H1 (cell line): ENCODE measurements around the gene TMEM229B. TPM values are rescaled to one million over a fixed set of nuclear protein-coding genes. Genes with fewer than 3 reads are reported as not detected.
A peak's percentile ranks its signal among the peaks of the same experiment; 100 is the strongest.

ENCODE experiments used
- CTCF ChIA-PET: fragments of 300-600 bp; sonication (Branson Sonifier 250); formaldehyde crosslinking; loops from one replicate; lab custom pipeline; 2021; ENCODE audit not compliant: partially characterized antibody; lab: Charles Lee
- POLR2A ChIA-PET: fragments of 300-600 bp; sonication (Branson Sonifier 250); formaldehyde crosslinking; loops from one replicate; lab custom pipeline; 2021; ENCODE audit warnings: inconsistent platforms; ENCODE audit not compliant: partially characterized antibody; lab: Charles Lee
- DNase-seq, 2 experiments: peaks; one replicate each; pipeline versions ENCODE4 v3.0.0 to v3.0.0-alpha.2; 2010 to 2022; ENCODE audit warnings: low spot score in 2 of 2, low read depth in 1 of 2, mixed read lengths in 1 of 2
- FAIRE-seq: peaks from 2 replicates; lab custom pipeline; 2011; peaks lifted over from hg19 to GRCh38; lab: Jason Lieb, UNC
- H2AFZ ChIP-seq: 2 replicates; pipeline ENCODE4 v1.8.1; 2012; ENCODE audit warnings: low read length, inconsistent platforms
- H2AK5ac ChIP-seq: 2 replicates; pipeline ENCODE4 v1.6.1; 2013; ENCODE audit warnings: low read depth, low read length
- H2BK120ac ChIP-seq: replicated peaks from 2 replicates; pipeline ENCODE3; 2013; ENCODE audit warnings: low read depth, low read length, inconsistent platforms
- H2BK12ac ChIP-seq: 2 replicates; pipeline ENCODE4 v1.6.1; 2013; ENCODE audit warnings: low read depth, low read length
- H2BK15ac ChIP-seq: 2 replicates; pipeline ENCODE4 v1.6.1; 2013; ENCODE audit warnings: low read length
- H2BK20ac ChIP-seq: 2 replicates; pipeline ENCODE4 v1.6.1; 2013; ENCODE audit warnings: low read length
- H2BK5ac ChIP-seq: 2 replicates; pipeline ENCODE4 v1.6.1; 2013; ENCODE audit warnings: low read depth, low read length
- H3K14ac ChIP-seq: 2 replicates; pipeline ENCODE4 v1.6.1; 2013; ENCODE audit warnings: inconsistent platforms; ENCODE audit not compliant: insufficient read length
- H3K18ac ChIP-seq: 2 replicates; pipeline ENCODE4 v1.6.1; 2013; ENCODE audit warnings: low read length; ENCODE audit errors: extremely low read depth
- H3K23ac ChIP-seq: 2 replicates; pipeline ENCODE4 v1.6.1; 2013; ENCODE audit warnings: inconsistent platforms; ENCODE audit not compliant: insufficient read length
- H3K23me2 ChIP-seq: 2 replicates; pipeline ENCODE4 v1.6.1; 2013; ENCODE audit warnings: low read depth, low read length
- H3K27ac ChIP-seq: 2 replicates; pipeline ENCODE4 v1.6.1; 2011; ENCODE audit warnings: low read depth, low read length, inconsistent platforms
- H3K27me3 ChIP-seq, 4 experiments: replicated peaks in 1 of 4; 1 replicate in 1 of 4; 2 replicates in 3 of 4; pipeline versions ENCODE4 v1.6.1 to v1.8.1; 2011 to 2013; ENCODE audit warnings: low read length in 3 of 4, mild to moderate bottlenecking in 3 of 4, inconsistent platforms in 2 of 4, mixed read lengths in 2 of 4, moderate library complexity in 1 of 4; ENCODE audit not compliant: control insufficient read depth in 3 of 4, insufficient read depth in 3 of 4; ENCODE audit errors: extremely low read depth in 1 of 4
- H3K36me3 ChIP-seq, 4 experiments: 2 replicates each; pipeline versions ENCODE4 v1.6.1 to v1.8.1; 2011 to 2013; ENCODE audit warnings: mild to moderate bottlenecking in 4 of 4, low read length in 3 of 4, moderate library complexity in 2 of 4, control low read depth in 1 of 4, inconsistent platforms in 1 of 4; ENCODE audit not compliant: insufficient read depth in 4 of 4, control insufficient read depth in 2 of 4
- H3K4ac ChIP-seq: replicated peaks from 2 replicates; pipeline ENCODE3; 2013; ENCODE audit warnings: low read length, low read depth, mixed read lengths, inconsistent platforms; ENCODE audit not compliant: insufficient read length
- H3K4me1 ChIP-seq, 4 experiments: replicated peaks in 1 of 4; 1 replicate in 1 of 4; 2 replicates in 3 of 4; pipeline versions ENCODE4 v1.6.1 to v1.8.1; 2011 to 2013; ENCODE audit warnings: low read length in 3 of 4, inconsistent platforms in 2 of 4, mixed read lengths in 1 of 4; ENCODE audit not compliant: insufficient read depth in 4 of 4, control insufficient read depth in 3 of 4
- H3K4me2 ChIP-seq, 2 experiments: 2 replicates each; pipeline versions ENCODE4 v1.6.1 to v1.8.1; 2011 to 2013; ENCODE audit warnings: low read depth in 2 of 2, low read length in 2 of 2, control low read depth in 1 of 2, inconsistent platforms in 1 of 2, mild to moderate bottlenecking in 1 of 2; ENCODE audit not compliant: insufficient read depth in 1 of 2
- H3K4me3 ChIP-seq, 4 experiments: fragments of 200-600, 300-600 bp in 1 of 4; sonication (generic), shearing (Covaris generic), sonication (Bioruptor Twin) in 1 of 4; 2 replicates each; pipeline versions ENCODE4 v1.5.1 to v1.8.1; 2011 to 2016; ENCODE audit warnings: low read length in 4 of 4, low read depth in 3 of 4, control low read depth in 2 of 4, inconsistent platforms in 2 of 4, mild to moderate bottlenecking in 2 of 4, mixed read lengths in 1 of 4, moderate library complexity in 1 of 4; ENCODE audit not compliant: insufficient read depth in 2 of 4; ENCODE audit errors: extremely low read depth in 1 of 4
- H3K56ac ChIP-seq: replicated peaks from 2 replicates; pipeline ENCODE3; 2013; ENCODE audit warnings: low read depth, mild to moderate bottlenecking, mixed read lengths, low read length, inconsistent platforms; ENCODE audit not compliant: insufficient read length
- H3K79me1 ChIP-seq: 2 replicates; pipeline ENCODE4 v1.6.1; 2013; ENCODE audit warnings: low read depth, low read length, control low read depth
- H3K79me2 ChIP-seq, 2 experiments: 2 replicates each; pipeline versions ENCODE4 v1.6.1 to v1.8.1; 2012 to 2013; ENCODE audit warnings: low read length in 2 of 2, mild to moderate bottlenecking in 2 of 2, inconsistent platforms in 1 of 2; ENCODE audit not compliant: insufficient read depth in 2 of 2, control insufficient read depth in 1 of 2
- H3K9ac ChIP-seq, 4 experiments: replicated peaks in 1 of 4; 1 replicate in 1 of 4; 2 replicates in 3 of 4; pipeline versions ENCODE4 v1.6.1 to v1.8.1; 2011 to 2013; ENCODE audit warnings: low read depth in 3 of 4, low read length in 3 of 4, control low read depth in 2 of 4, mild to moderate bottlenecking in 2 of 4, moderate library complexity in 2 of 4, inconsistent platforms in 1 of 4; ENCODE audit errors: extremely low read depth in 1 of 4
- H3K9me3 ChIP-seq, 2 experiments: 2 replicates each; pipeline versions ENCODE4 v1.6.1 to v1.8.1; 2012 to 2013; ENCODE audit warnings: mild to moderate bottlenecking in 2 of 2, moderate library complexity in 2 of 2, control low read depth in 1 of 2, inconsistent platforms in 1 of 2, low read depth in 1 of 2, low read length in 1 of 2, mixed read lengths in 1 of 2; ENCODE audit not compliant: insufficient read depth in 2 of 2
- H4K20me1 ChIP-seq, 2 experiments: replicated peaks in 1 of 2; 2 replicates each; pipeline versions ENCODE3 to v1.8.1; 2011 to 2013; ENCODE audit warnings: inconsistent platforms in 2 of 2, low read length in 2 of 2, mild to moderate bottlenecking in 1 of 2; ENCODE audit not compliant: insufficient read depth in 2 of 2, control insufficient read depth in 1 of 2
- H4K5ac ChIP-seq: 2 replicates; pipeline ENCODE4 v1.6.1; 2013; ENCODE audit warnings: low read length, low read depth, mixed read lengths, inconsistent platforms; ENCODE audit not compliant: insufficient read length
- H4K8ac ChIP-seq: 2 replicates; pipeline ENCODE4 v1.8.0; 2013; ENCODE audit warnings: mild to moderate bottlenecking, moderate library complexity, low read length, inconsistent platforms; ENCODE audit not compliant: insufficient read depth; ENCODE audit errors: extremely low read depth
- H4K91ac ChIP-seq: replicated peaks from 2 replicates; pipeline ENCODE3; 2013; ENCODE audit warnings: low read length, mixed read lengths, inconsistent platforms; ENCODE audit not compliant: insufficient read length
- ASH2L ChIP-seq: fragments of 200-600, 300-600 bp; sonication (generic); IDR thresholded peaks from one replicate; pipeline ENCODE4 v1.7.1; 2017; ENCODE audit warnings: low read length
- CBX8 ChIP-seq: fragments of 300-800, 300-1000 bp; sonication (generic); IDR thresholded peaks from 2 replicates; pipeline ENCODE4 v1.7.1; 2016; ENCODE audit warnings: low read depth, low read length, borderline replicate concordance
- MAX ChIP-seq: IDR thresholded peaks from 2 replicates; pipeline ENCODE4 v1.6.1; 2012; ENCODE audit warnings: inconsistent platforms
- RAD21 ChIP-seq, 2 experiments: IDR thresholded peaks in 1 of 2; conservative IDR thresholded peaks in 1 of 2; 2 replicates each; pipeline ENCODE4 v1.6.1; 2011; ENCODE audit warnings: low read depth in 2 of 2, low read length in 2 of 2, improper control_type of control experiment in 1 of 2, inconsistent platforms in 1 of 2, mild to moderate bottlenecking in 1 of 2, moderate library complexity in 1 of 2
- TAF7 ChIP-seq: optimal IDR thresholded peaks from 2 replicates; pipeline ENCODE3; 2011; ENCODE audit warnings: low read depth, mild to moderate bottlenecking, inconsistent platforms, low read length, moderate library complexity, borderline replicate concordance
- TBP ChIP-seq: IDR thresholded peaks from 2 replicates; pipeline ENCODE4 v1.6.1; 2011; ENCODE audit warnings: low read depth, low read length, improper control_type of control experiment
- WGBS, 2 experiments: shearing (Covaris generic) in 1 of 2; methylation state at CpG; one replicate each; pipeline versions ENCODE4 v1.1.6 to v1.1.7; 2013 to 2015; ENCODE audit warnings: low lambda C conversion rate in 2 of 2, mixed read lengths in 2 of 2, inconsistent platforms in 1 of 2, low coverage in 1 of 2, missing lambda C conversion rate in 1 of 2; ENCODE audit not compliant: insufficient replicate concordance in 2 of 2, insufficient coverage in 1 of 2, insufficient read length in 1 of 2; ENCODE audit errors: extremely low coverage in 1 of 2, missing lambda C conversion rate in 1 of 2; 5-methylcytosine and 5-hydroxymethylcytosine counted together
- polyA plus RNA-seq, 7 experiments: library from polyadenylated mRNA; depleted of rRNA in 3 of 7; stranded (reverse) in 5 of 7; unstranded in 2 of 7; fragments of >200 nt in 5 of 7; fragments of 200-250 nt in 2 of 7; gene quantifications; 1 replicate in 5 of 7; 2 replicates in 1 of 7; 4 replicates in 1 of 7; pipeline versions ENCODE4 v1.2.1 to v1.2.3, GENCODE V29; 2011 to 2013; ENCODE audit warnings: missing spikeins in 2 of 7, mixed read lengths in 2 of 7
- total RNA-seq: library from RNA; stranded (reverse); fragmentation: NEBNext Ultra II Directional; extraction: Animal tissue kit (Norgen Biotek cat#: 25700); gene quantifications from 2 replicates; pipeline ENCODE4 v1.2.1, GENCODE V29; 2021
- TF ChIP-seq, protein P1 (sequence below): IDR thresholded peaks from 2 replicates; pipeline ENCODE4 v1.6.1; 2012; ENCODE audit warnings: inconsistent platforms
- TF ChIP-seq, protein P2 (sequence below), 3 experiments: IDR thresholded peaks; 1 replicate in 2 of 3; 2 replicates in 1 of 3; pipeline versions ENCODE4 v1.5.1 to v1.6.1; 2011; ENCODE audit warnings: low read length in 3 of 3, mild to moderate bottlenecking in 3 of 3, inconsistent platforms in 2 of 3, low read depth in 1 of 3, moderate library complexity in 1 of 3; ENCODE audit not compliant: insufficient read depth in 1 of 3; ENCODE audit errors: control extremely low read depth in 1 of 3

TMEM229B gene
- total and polyA plus RNA-seq, 2 of the 8 experiments (the other 6 are each of a cell fraction or from before 2014, with no cell fraction given): 0.73 to 0.85 TPM

- POLR2A ChIA-PET: no interaction called here
- WGBS, 2 experiments: 96% methylated on average over 51 of the region's 52 CpGs; no CpG with 5 or more reads in 1 of the 2 experiments
- FAIRE-seq: no peak
Observed at GRCh38 chr14:67473290-67474082, 15.0 kb downstream of the TMEM229B start.

More at GRCh38 chr14:67473290-67474082, 15.0 kb downstream of the TMEM229B start:
- no peak overlapping the region for H3K56ac ChIP-seq
- no peak overlapping the region for H3K4me2 ChIP-seq
- no peak overlapping the region for H3K4ac ChIP-seq
- H2BK120ac ChIP-seq: no peak overlapping the region
- no peak overlapping the region for H4K5ac ChIP-seq
- H3K79me2 ChIP-seq: no peaks in the 10 kb centered on the region
- H3K4me3 ChIP-seq: no peak overlapping the region
- TF ChIP-seq TAF7 (no peak), CBX8 (no peak), RAD21 (IDR thresholded peaks at IDR 0.05 in 1 of 2, conservative IDR thresholded peaks at IDR 0.05 in 1 of 2; ENCODE audit: low read depth in 2 of 2, low read length in 2 of 2) (peak in 1 of 2 experiments; percentile 23; a peak in 1 of 4 replicates), ASH2L (no peak), MAX (no peak), TBP (no peak)
- TF ChIP-seq, protein P1, sequence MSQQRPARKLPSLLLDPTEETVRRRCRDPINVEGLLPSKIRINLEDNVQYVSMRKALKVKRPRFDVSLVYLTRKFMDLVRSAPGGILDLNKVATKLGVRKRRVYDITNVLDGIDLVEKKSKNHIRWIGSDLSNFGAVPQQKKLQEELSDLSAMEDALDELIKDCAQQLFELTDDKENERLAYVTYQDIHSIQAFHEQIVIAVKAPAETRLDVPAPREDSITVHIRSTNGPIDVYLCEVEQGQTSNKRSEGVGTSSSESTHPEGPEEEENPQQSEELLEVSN: no peak
- TF ChIP-seq, protein P2, sequence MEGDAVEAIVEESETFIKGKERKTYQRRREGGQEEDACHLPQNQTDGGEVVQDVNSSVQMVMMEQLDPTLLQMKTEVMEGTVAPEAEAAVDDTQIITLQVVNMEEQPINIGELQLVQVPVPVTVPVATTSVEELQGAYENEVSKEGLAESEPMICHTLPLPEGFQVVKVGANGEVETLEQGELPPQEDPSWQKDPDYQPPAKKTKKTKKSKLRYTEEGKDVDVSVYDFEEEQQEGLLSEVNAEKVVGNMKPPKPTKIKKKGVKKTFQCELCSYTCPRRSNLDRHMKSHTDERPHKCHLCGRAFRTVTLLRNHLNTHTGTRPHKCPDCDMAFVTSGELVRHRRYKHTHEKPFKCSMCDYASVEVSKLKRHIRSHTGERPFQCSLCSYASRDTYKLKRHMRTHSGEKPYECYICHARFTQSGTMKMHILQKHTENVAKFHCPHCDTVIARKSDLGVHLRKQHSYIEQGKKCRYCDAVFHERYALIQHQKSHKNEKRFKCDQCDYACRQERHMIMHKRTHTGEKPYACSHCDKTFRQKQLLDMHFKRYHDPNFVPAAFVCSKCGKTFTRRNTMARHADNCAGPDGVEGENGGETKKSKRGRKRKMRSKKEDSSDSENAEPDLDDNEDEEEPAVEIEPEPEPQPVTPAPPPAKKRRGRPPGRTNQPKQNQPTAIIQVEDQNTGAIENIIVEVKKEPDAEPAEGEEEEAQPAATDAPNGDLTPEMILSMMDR (IDR thresholded peaks at IDR 0.05; ENCODE audit: control extremely low read depth in 1 of 3, insufficient read depth in 1 of 3, low read depth in 1 of 3, low read length in 3 of 3): peak; percentile 8 to 16 (median 11); a peak in 2 of 4 replicates
- H3K23ac ChIP-seq: no peak overlapping the region
- no peak overlapping the region for H4K91ac ChIP-seq
- no peak overlapping the region for H2BK12ac ChIP-seq
- no peak overlapping the region for H2BK15ac ChIP-seq
- no peaks in the 10 kb centered on the region for H3K27me3 ChIP-seq
- H3K9ac ChIP-seq: no peak overlapping the region
- H3K18ac ChIP-seq: no peak overlapping the region
- H4K20me1 ChIP-seq: no peaks in the 10 kb centered on the region
- H4K8ac ChIP-seq: peak overlapping the region; percentile 73; the same call in 1 of the 2 replicates
- no peak overlapping the region for H3K27ac ChIP-seq
- H3K9me3 ChIP-seq: no peaks in the 10 kb centered on the region
- H2BK5ac ChIP-seq: no peak overlapping the region
- H3K23me2 ChIP-seq: no peaks in the 10 kb centered on the region
- no peak overlapping the region for H2AK5ac ChIP-seq
- H2AFZ ChIP-seq: no peak overlapping the region
- no peaks in the 10 kb centered on the region for H3K36me3 ChIP-seq
- H2BK20ac ChIP-seq: no peak overlapping the region
- CTCF ChIA-PET: interaction anchor here (0.7 to 1.9 kb wide), 3 partner anchors 8 to 106 kb away, joined by 3 to 8 read pairs (median 3); no protein-coding TSS in a partner anchor
- no peaks in the 10 kb centered on the region; a peak in 1 of 7 replicates for H3K4me1 ChIP-seq
- H3K79me1 ChIP-seq: no peaks in the 10 kb centered on the region
- no peak overlapping the region for H3K14ac ChIP-seq
- DNase-seq: no peak
